K562 (cell line): ENCODE results near the gene UNC50. TPM values are rescaled to one million over a fixed set of nuclear protein-coding genes. Genes with fewer than 3 reads are reported as not detected.

ENCODE experiments used
- C11orf30 ChIP-seq: fragments of 450-650 bp; IDR thresholded peaks from 2 replicates; pipeline ENCODE4 v1.6.1; 2016; ENCODE audit warnings: low read depth, mild to moderate bottlenecking
- CXXC5 ChIP-seq: fragments of 250-450 bp; sonication (Bioruptor Pico); IDR thresholded peaks from 2 replicates; pipeline ENCODE4 v1.8.0; 2022; ENCODE audit warnings: inconsistent platforms, mild to moderate bottlenecking, moderate library complexity
- ERF ChIP-seq: fragments of 450-650 bp; formaldehyde crosslinking; IDR thresholded peaks from 2 replicates; pipeline ENCODE4 v1.4.0; 2020; ENCODE audit warnings: mild to moderate bottlenecking, mixed read lengths
- EZH2 ChIP-seq: IDR thresholded peaks from 2 replicates; pipeline ENCODE4 v1.6.1; 2012; ENCODE audit warnings: low read depth, mild to moderate bottlenecking, inconsistent platforms, low read length, borderline replicate concordance
- HCFC1 ChIP-seq: IDR thresholded peaks from 2 replicates; pipeline ENCODE4 v1.6.1; 2012; ENCODE audit warnings: low read depth, low read length, improper control_type of control experiment
- HDAC6 ChIP-seq: IDR thresholded peaks from 2 replicates; pipeline ENCODE4 v1.6.1; 2012; ENCODE audit warnings: low read depth, mild to moderate bottlenecking, control low read depth, inconsistent platforms, low read length, moderate library complexity
- HDAC8 ChIP-seq: fragments of 450-650 bp; IDR thresholded peaks from 2 replicates; pipeline ENCODE4 v1.6.1; 2016; ENCODE audit warnings: mild to moderate bottlenecking, missing genetic modification characterization, moderate library complexity, missing compliant biosample characterization
- HDGF ChIP-seq: fragments of 450-650 bp; IDR thresholded peaks from 2 replicates; pipeline ENCODE4 v1.6.1; 2016
- HMG20B ChIP-seq: fragments of 250-450 bp; sonication (Bioruptor Pico); IDR thresholded peaks from 2 replicates; pipeline ENCODE4 v1.5.0; 2021; ENCODE audit warnings: mild to moderate bottlenecking
- JUN ChIP-seq, 2 experiments: sonication (generic) in 1 of 2; formaldehyde crosslinking in 1 of 2; IDR thresholded peaks; 2 replicates each; pipeline versions ENCODE4 v1.6.1 to v1.8.0; 2012 to 2022; ENCODE audit warnings: borderline replicate concordance in 2 of 2, mild to moderate bottlenecking in 2 of 2, improper control_type of control experiment in 1 of 2, low read depth in 1 of 2, low read length in 1 of 2, missing genetic modification reagents in 1 of 2
- KLF16 ChIP-seq: IDR thresholded peaks from 2 replicates; pipeline ENCODE4 v1.6.1; 2016; ENCODE audit warnings: antibody characterized with exemption
- MECOM ChIP-seq: fragments of 250-450 bp; sonication (Bioruptor Pico); IDR thresholded peaks from 2 replicates; pipeline ENCODE4 v1.8.0; 2022; ENCODE audit warnings: inconsistent platforms
- MED1 ChIP-seq: sonication (generic); formaldehyde crosslinking; IDR thresholded peaks from 2 replicates; pipeline ENCODE4 v1.8.1; 2023; ENCODE audit warnings: missing genetic modification reagents, borderline replicate concordance
- NFE2L1 ChIP-seq: fragments of 450-650 bp; IDR thresholded peaks from 2 replicates; pipeline ENCODE4 v1.6.1; 2016; ENCODE audit warnings: missing genetic modification characterization, low read depth, mild to moderate bottlenecking, missing compliant biosample characterization, moderate library complexity, borderline replicate concordance
- POLR3G ChIP-seq: IDR thresholded peaks from 2 replicates; pipeline ENCODE4 v1.6.1; 2011; ENCODE audit not compliant: insufficient read length, insufficient replicate concordance; ENCODE audit errors: extremely low read depth
- SAP30 ChIP-seq: fragments of 200-600 bp; sonication (generic); IDR thresholded peaks from 2 replicates; pipeline ENCODE4 v1.6.1; 2012; ENCODE audit warnings: borderline replicate concordance, low read depth, mild to moderate bottlenecking, moderate library complexity, low read length, control low read depth, inconsistent platforms; ENCODE audit not compliant: insufficient read depth, poor library complexity, severe bottlenecking
- SRSF7 ChIP-seq: fragments of 200-400 bp; formaldehyde crosslinking; optimal IDR thresholded peaks from 2 replicates; pipeline ENCODE3; 2017; ENCODE audit warnings: mild to moderate bottlenecking, low read depth, low read length
- ZNF232 ChIP-seq: sonication (generic); formaldehyde crosslinking; IDR thresholded peaks from 2 replicates; pipeline ENCODE4 v1.8.0; 2022; ENCODE audit warnings: mild to moderate bottlenecking, missing genetic modification reagents
- ZNF3 ChIP-seq: fragments of 250-450 bp; sonication (Bioruptor Pico); IDR thresholded peaks from 2 replicates; pipeline ENCODE4 v1.5.0; 2021; ENCODE audit warnings: mild to moderate bottlenecking, moderate library complexity
- ZNF77 ChIP-seq: fragments of 250-450 bp; sonication (Bioruptor Pico); IDR thresholded peaks from 2 replicates; pipeline ENCODE4 v1.5.0; 2020
- ZNF780A ChIP-seq: fragments of 250-450 bp; sonication (Bioruptor Pico); IDR thresholded peaks from 2 replicates; pipeline ENCODE4 v1.5.0; 2021; ENCODE audit warnings: mild to moderate bottlenecking
- polyA plus RNA-seq, 8 experiments: library from polyadenylated mRNA; depleted of rRNA in 4 of 8; stranded (reverse) in 5 of 8; unstranded in 3 of 8; fragments of >200 nt; fragmentation: Nextera tagmentation in 2 of 8; fragmentation: Illumina TruSeq in 1 of 8; extraction: Ambion mirVana in 2 of 8; extraction: Trizol in 1 of 8; gene quantifications; 2 replicates each; pipeline versions ENCODE4 v1.2.1 to v1.2.3, GENCODE V29; 2011 to 2014; ENCODE audit warnings: inconsistent platforms in 1 of 8, missing spikeins in 1 of 8
- total RNA-seq, 7 experiments: library from RNA; depleted of rRNA in 6 of 7; stranded (reverse); fragments of >200 nt in 6 of 7; fragmentation: Illumina TruSeq in 2 of 7; extraction: Trizol in 2 of 7; gene quantifications; 2 replicates each; pipeline versions ENCODE4 v1.2.1 to v1.2.3, GENCODE V29; 2011 to 2021; ENCODE audit warnings: low replicate concordance in 1 of 7
- TF ChIP-seq, protein P1 (sequence below): fragments of 450-650 bp; IDR thresholded peaks from one replicate; pipeline ENCODE4 v1.6.1; 2018; ENCODE audit warnings: mild to moderate bottlenecking, moderate library complexity; ENCODE audit not compliant: partially characterized antibody
- TF ChIP-seq, protein P2 (sequence below): fragments of 250-450 bp; sonication (Bioruptor Pico); IDR thresholded peaks from 2 replicates; pipeline ENCODE4 v1.8.0; 2022; ENCODE audit warnings: moderate library complexity, mild to moderate bottlenecking, inconsistent platforms
- TF ChIP-seq, protein P3 (sequence below): fragments of 250-450 bp; sonication (Bioruptor Pico); IDR thresholded peaks from 2 replicates; pipeline ENCODE4 v1.5.0; 2021
- TF ChIP-seq, protein P4 (sequence below): sonication (generic); formaldehyde crosslinking; IDR thresholded peaks from 2 replicates; pipeline ENCODE4 v1.8.0; 2022; ENCODE audit warnings: mild to moderate bottlenecking, low read depth, missing genetic modification reagents

The UNC50 gene
- total and polyA plus RNA-seq, 9 of the 15 experiments (the other 6 are each of a cell fraction or from before 2014, with no cell fraction given): 30.0 to 52.9 (median 35.9) TPM

DNA sequence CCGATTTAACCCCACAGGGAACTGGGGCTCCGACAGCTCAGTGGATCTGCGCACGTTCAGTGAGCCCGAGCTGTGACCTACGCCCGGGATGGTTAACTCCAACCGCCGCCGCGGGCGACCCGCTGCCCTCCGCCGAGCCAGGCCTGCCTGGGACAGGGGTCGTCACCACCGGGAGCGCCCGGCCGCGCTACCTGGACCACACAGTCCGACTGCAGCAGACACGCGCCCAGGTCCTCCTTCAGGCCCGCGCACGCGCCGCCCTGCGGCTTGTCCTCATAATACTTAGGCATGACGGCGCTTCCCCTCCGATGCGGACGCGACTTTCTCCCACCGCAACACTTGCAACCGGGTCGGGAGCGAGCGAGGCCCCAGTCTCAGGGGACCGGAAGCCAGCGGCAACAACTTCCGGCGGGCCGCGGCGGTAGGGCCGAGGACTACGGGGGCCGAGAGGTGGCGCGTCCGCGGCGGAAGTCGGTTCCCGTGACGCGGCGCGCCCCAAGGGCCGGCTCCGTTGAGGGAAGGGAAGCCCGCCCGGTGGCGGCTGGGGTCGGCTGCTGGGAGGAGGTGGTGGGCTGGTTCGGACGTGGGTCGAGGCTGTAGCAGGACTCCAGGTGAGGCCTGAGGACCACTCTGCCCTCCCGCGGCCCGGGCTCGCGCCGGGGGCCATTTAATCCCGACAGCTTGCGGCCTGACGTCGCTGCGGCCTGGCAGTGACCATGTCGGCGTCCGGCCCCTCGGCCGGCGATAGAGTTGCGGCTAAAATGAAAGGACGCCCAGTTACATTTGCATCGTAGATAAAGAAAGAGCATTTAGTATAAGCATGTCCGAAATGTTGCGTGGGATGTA lies at the start of gene UNC50, which contains the start of gene COA5 (continued):
- TF ChIP-seq HDAC6 (no peak), CXXC5 (CRISPR knock-in tag) (peak; percentile 88), NFE2L1 (tag) (no peak), EZH2 (no peak), JUN (IDR thresholded peaks at IDR 0.05; ENCODE audit: borderline replicate concordance, low read depth, low read length) (0 out of 2 replicates have a peak, but pooled peaks have one; percentile 32), JUN (CRISPR knock-in tag; IDR thresholded peaks at IDR 0.05; ENCODE audit: borderline replicate concordance) (no peak), MED1 (no peak), SAP30 (peak; percentile 72), HMG20B (no peak), HCFC1 (peak; percentile 78), ZNF77 (CRISPR knock-in tag) (no peak), POLR3G (no peak), ERF (CRISPR knock-in tag) (peak; percentile 12; the same call in 1 of the 2 replicates), ZNF3 (CRISPR knock-in tag) (no peak), MECOM (CRISPR knock-in tag) (no peak), HDGF (no peak), SRSF7 (no peak), C11orf30 (peak; percentile 91), ZNF780A (no peak), KLF16 (0 out of 2 replicates have a peak, but pooled peaks have one; percentile 45), HDAC8 (tag) (peak; percentile 46; the same call in 1 of the 2 replicates), ZNF232 (CRISPR knock-in tag) (0 out of 2 replicates have a peak, but pooled peaks have one; percentile 38)
- TF ChIP-seq, protein P1, sequence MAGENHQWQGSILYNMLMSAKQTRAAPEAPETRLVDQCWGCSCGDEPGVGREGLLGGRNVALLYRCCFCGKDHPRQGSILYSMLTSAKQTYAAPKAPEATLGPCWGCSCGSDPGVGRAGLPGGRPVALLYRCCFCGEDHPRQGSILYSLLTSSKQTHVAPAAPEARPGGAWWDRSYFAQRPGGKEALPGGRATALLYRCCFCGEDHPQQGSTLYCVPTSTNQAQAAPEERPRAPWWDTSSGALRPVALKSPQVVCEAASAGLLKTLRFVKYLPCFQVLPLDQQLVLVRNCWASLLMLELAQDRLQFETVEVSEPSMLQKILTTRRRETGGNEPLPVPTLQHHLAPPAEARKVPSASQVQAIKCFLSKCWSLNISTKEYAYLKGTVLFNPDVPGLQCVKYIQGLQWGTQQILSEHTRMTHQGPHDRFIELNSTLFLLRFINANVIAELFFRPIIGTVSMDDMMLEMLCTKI: no peak
- TF ChIP-seq, protein P2, sequence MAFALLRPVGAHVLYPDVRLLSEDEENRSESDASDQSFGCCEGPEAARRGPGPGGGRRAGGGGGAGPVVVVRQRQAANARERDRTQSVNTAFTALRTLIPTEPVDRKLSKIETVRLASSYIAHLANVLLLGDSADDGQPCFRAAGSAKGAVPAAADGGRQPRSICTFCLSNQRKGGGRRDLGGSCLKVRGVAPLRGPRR (CRISPR knock-in tag): no peak
- TF ChIP-seq, protein P3, sequence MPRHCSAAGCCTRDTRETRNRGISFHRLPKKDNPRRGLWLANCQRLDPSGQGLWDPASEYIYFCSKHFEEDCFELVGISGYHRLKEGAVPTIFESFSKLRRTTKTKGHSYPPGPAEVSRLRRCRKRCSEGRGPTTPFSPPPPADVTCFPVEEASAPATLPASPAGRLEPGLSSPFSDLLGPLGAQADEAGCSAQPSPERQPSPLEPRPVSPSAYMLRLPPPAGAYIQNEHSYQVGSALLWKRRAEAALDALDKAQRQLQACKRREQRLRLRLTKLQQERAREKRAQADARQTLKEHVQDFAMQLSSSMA: no peak
- TF ChIP-seq, protein P4, sequence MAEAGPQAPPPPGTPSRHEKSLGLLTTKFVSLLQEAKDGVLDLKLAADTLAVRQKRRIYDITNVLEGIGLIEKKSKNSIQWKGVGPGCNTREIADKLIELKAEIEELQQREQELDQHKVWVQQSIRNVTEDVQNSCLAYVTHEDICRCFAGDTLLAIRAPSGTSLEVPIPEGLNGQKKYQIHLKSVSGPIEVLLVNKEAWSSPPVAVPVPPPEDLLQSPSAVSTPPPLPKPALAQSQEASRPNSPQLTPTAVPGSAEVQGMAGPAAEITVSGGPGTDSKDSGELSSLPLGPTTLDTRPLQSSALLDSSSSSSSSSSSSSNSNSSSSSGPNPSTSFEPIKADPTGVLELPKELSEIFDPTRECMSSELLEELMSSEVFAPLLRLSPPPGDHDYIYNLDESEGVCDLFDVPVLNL: peak; percentile 41; the same call in 1 of the 2 replicates
